ENCODE data around the gene GLRX. TPM values are rescaled to one million over a fixed set of nuclear protein-coding genes. Genes with fewer than 3 reads are reported as not detected.

The GLRX gene
- total RNA-seq, 1 donor from 2014 or later, result 79.6 TPM

DNA sequence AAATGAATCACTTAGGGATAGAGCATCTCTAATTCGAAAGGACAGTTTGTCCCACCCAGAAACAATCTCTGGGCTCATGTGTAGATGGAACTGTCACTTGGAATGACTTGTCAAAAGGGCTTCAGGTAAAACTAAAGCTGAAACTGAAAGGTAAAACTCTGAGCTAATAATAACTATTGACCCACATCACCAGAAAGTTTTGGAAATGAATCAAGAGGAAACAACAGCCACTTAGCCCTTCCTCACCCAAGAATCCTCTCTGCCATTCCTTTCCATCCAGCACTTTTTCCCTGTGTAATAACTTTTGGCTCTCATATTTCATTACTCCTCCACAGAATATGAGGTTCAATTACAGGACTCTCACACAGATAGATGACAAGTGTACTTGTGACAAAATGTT lies 14.0 kb upstream of the GLRX start:
- peaks cover 3% of the 10 kb centered on the region for H3K27me3 Mint-ChIP-seq (ENCODE audit: unreplicated experiment)
- TF ChIP-seq, protein P1, sequence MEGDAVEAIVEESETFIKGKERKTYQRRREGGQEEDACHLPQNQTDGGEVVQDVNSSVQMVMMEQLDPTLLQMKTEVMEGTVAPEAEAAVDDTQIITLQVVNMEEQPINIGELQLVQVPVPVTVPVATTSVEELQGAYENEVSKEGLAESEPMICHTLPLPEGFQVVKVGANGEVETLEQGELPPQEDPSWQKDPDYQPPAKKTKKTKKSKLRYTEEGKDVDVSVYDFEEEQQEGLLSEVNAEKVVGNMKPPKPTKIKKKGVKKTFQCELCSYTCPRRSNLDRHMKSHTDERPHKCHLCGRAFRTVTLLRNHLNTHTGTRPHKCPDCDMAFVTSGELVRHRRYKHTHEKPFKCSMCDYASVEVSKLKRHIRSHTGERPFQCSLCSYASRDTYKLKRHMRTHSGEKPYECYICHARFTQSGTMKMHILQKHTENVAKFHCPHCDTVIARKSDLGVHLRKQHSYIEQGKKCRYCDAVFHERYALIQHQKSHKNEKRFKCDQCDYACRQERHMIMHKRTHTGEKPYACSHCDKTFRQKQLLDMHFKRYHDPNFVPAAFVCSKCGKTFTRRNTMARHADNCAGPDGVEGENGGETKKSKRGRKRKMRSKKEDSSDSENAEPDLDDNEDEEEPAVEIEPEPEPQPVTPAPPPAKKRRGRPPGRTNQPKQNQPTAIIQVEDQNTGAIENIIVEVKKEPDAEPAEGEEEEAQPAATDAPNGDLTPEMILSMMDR (IDR thresholded peaks at IDR 0.05; ENCODE audit: partially characterized antibody, unreplicated experiment), result no peak
- no peak overlapping the region for H3K4me3 Mint-ChIP-seq (ENCODE audit: unreplicated experiment)
- peaks cover 2% of the 10 kb centered on the region for H3K4me1 Mint-ChIP-seq (ENCODE audit: low read depth, unreplicated experiment)
- H3K9me3 Mint-ChIP-seq (ENCODE audit: unreplicated experiment), result peaks cover 3% of the 10 kb centered on the region
- peaks cover 7% of the 10 kb centered on the region for H3K36me3 Mint-ChIP-seq (ENCODE audit: unreplicated experiment)
- DNase-seq, result no peak
- H3K27ac Mint-ChIP-seq (ENCODE audit: unreplicated experiment), result no peak overlapping the region

DNA sequence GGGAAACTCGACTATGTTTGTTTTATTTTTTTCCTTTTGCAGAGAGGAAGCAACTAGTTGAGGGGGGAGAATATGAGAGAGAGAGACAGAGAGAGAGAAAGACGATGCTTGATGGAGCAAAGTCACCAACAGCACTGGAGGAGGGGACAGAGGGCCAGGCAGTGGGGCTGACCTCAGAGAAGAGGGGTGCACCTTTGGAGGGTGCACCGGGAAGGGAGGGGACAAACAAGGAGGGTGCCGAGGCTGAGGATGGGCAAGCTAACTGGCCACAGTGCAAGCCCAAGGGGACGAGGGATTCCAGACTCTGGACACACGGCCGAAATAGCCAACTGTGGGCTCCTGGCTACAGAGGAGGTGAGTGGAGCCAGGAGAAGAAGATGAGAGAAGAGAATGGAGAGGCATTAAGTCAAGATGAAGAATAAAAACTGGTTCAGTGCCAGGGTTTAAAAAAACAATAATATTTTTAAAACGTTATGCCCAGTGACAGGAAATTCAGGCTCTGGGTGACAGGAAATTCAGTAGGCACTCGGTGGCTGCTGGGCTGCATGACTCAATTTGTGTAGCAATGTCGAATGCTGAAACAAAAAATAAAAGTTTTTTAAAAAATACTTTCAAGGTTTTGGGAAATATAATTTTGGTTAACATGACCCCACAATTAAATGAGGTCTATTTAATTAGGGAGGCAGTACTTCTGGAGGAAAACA lies 13.3 kb upstream of the GLRX start:
- Mint-ChIP-seq H3K27me3 (ENCODE audit: unreplicated experiment) (peaks cover 3% of the 10 kb centered on the region), H3K4me3 (ENCODE audit: unreplicated experiment) (no peak overlapping the region), H3K36me3 (ENCODE audit: unreplicated experiment) (peaks cover 7% of the 10 kb centered on the region), H3K27ac (ENCODE audit: unreplicated experiment) (no peak overlapping the region), H3K4me1 (ENCODE audit: low read depth, unreplicated experiment) (peaks cover 2% of the 10 kb centered on the region), H3K9me3 (ENCODE audit: unreplicated experiment) (peaks cover under 1% of the 10 kb centered on the region)
- TF ChIP-seq, protein P1 (IDR thresholded peaks at IDR 0.05; ENCODE audit: partially characterized antibody, unreplicated experiment), result no peak
- DNase-seq, result no peak

DNA sequence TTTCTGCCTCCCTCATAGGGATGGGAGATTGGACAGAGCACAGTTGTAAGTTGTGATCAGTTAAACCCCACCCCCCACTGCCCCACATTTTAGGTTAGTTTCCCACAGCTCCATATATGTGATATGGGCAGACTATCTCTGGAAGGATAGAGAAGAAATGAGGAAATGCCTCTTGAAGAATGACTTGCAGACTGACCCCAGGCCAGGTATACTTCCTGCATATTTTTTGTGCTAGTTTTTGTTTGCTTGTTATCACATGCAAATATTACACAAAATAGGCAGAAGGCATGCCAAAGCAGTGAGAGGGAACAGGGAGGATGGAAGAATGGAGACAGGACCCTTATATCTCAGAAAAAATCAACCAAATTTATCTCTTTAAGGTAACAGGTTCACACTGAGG lies 10.1 kb upstream of the GLRX start:
- TF ChIP-seq, protein P1 (IDR thresholded peaks at IDR 0.05; ENCODE audit: partially characterized antibody, unreplicated experiment), result no peak
- Mint-ChIP-seq H3K4me3 (ENCODE audit: unreplicated experiment) (no peak overlapping the region), H3K27me3 (ENCODE audit: unreplicated experiment) (peaks cover under 1% of the 10 kb centered on the region), H3K27ac (ENCODE audit: unreplicated experiment) (no peak overlapping the region), H3K36me3 (ENCODE audit: unreplicated experiment) (no peaks in the 10 kb centered on the region), H3K9me3 (ENCODE audit: unreplicated experiment) (no peaks in the 10 kb centered on the region), H3K4me1 (ENCODE audit: low read depth, unreplicated experiment) (peaks cover 2% of the 10 kb centered on the region)
- no peak for DNase-seq

DNA sequence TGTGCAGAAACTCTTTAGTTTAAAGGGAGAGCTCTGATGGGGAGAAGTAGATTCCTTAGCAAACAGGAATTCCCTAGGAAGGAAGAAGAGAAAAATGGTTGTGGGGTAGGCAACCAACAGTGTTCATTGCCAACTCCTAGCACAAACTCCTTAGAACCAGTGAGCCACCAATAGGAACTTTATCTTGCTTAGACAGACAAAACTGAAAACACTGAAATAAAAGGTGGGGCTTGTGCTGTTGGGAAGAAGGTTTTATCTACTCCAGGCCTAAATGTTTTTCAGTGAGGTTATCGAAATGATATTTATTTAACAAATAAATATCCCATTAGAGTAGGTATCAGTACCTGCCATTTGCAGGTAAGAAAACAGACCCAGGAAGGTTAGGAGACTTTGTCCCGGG lies 7.7 kb upstream of the GLRX start:
- Mint-ChIP-seq H3K4me3 (ENCODE audit: unreplicated experiment) (no peak overlapping the region), H3K27me3 (ENCODE audit: unreplicated experiment) (peaks cover 6% of the 10 kb centered on the region), H3K36me3 (ENCODE audit: unreplicated experiment) (no peaks in the 10 kb centered on the region), H3K4me1 (ENCODE audit: low read depth, unreplicated experiment) (peaks cover 9% of the 10 kb centered on the region), H3K9me3 (ENCODE audit: unreplicated experiment) (no peaks in the 10 kb centered on the region), H3K27ac (ENCODE audit: unreplicated experiment) (no peak overlapping the region)
- TF ChIP-seq, protein P1 (IDR thresholded peaks at IDR 0.05; ENCODE audit: partially characterized antibody, unreplicated experiment), result no peak
- DNase-seq, result no peak

DNA sequence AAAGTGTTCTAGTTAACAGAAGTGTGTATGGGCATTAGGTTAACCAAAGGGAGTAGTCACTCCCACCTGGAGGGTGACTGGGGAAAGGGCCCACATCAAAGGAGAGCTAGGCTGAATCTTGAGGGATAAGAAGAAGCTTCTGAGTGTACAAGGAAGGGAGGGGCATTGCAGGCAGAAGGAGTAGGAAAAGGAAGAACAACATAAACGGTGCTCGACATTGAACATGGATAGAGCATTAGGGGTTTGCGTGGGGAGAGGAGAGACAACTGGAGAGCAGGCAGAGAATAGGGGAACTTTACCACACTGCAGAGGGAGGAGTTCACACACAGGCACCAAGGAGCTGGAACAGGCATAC lies 5.3 kb upstream of the GLRX start:
- Mint-ChIP-seq H3K27ac (ENCODE audit: unreplicated experiment) (peak overlapping the region; percentile 13), H3K36me3 (ENCODE audit: unreplicated experiment) (no peaks in the 10 kb centered on the region), H3K4me1 (ENCODE audit: low read depth, unreplicated experiment) (peaks cover 19% of the 10 kb centered on the region), H3K9me3 (ENCODE audit: unreplicated experiment) (no peaks in the 10 kb centered on the region), H3K4me3 (ENCODE audit: unreplicated experiment) (no peak overlapping the region), H3K27me3 (ENCODE audit: unreplicated experiment) (peaks cover 9% of the 10 kb centered on the region)
- DNase-seq, result no peak
- TF ChIP-seq, protein P1 (IDR thresholded peaks at IDR 0.05; ENCODE audit: partially characterized antibody, unreplicated experiment), result no peak

Data from glutamatergic neuron (in vitro differentiated cells).